Measurements from ENCODE around the gene LARGE1.

The LARGE1 gene

DNA sequence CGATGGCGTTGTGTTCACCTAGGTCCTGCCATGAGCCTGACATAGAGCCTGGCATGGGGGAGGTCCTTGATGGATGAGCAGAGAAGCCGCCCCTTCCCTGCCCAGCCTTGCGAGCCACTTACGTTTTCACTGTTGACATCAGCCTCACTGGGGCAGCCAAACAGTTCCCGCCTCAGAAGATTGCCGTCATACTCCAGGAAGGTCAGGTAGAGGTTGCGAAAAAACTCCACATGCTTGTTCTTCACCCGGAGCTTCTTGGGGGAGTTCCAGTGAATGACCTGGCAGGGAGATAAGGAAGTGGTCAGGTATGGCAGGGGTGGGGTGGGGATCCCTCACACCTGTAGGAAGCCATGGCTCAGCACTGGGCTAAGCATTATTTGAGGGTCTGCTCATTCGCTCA, 582.8 kb downstream of the LARGE1 start:
- no peak for DNase-seq

DNA sequence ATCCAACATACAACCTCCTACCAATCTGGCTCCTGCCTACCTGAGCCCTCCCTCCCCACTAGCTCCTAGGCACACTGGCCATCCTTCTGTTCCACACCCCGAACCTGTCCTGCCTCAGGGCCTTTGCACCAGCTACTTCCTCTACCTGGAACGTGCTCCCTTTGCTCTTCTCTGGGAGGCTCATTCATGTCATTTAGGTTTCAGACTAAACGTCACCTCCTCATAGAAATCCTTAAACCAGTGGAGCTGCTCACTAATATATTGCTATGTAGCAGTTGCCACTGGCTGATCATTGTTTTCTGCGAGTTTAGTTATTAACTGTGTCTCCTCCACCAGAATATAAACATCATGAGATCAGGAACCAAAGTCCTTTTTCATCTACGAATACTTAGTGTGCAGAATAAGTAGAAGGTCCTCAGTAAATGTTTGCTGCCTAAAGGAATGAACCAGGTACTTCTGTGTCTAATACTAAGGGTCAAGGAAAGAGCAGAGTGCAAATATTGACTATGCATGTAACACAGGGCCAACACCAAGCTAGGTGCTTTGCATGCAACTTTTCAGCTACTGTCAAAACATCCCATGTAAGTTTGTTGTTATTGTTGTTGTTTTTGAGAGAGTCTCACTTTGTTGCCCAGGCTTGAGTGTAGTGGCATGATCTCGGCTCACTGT, 584.5 kb downstream of the LARGE1 start:
- no peak for DNase-seq

DNA sequence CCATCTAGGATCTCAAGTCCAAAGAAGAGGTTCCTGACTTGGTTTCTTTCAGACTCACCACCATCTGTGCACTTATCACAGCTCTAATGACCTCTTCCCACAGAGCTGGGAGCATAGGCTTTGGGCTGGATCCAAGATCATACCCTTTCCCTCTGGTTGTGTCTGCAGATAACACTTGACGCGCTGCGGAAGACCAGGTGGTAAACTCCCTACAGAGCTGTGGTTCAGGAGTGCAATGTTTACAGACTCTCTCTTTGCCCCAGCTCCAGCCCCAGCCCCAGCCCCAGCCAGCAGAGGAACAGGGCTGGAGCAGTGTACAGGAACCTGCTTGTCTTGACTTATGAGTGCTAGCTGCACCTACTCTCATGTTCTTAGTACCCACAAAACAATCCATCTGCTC, 587.7 kb downstream of the LARGE1 start:
- no peak for DNase-seq

DNA sequence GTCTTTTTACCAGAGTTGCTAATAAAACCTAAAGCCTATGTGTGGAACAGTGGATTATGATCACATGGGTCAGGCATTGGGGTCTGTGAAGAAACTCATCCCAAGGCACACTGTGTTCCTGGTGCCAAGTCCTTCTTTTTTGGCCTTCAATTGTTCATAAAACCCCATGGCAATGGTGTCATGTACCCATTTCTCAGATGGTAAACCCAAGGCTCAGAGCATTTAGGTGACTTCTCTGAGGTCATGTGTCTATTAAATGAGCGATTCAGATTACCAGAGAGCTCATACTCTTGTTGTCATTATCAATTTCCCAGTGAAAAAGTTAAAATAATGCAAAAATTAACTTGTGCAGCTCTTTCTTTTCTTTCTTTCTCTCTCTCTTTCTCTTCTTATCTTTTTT, 589.3 kb downstream of the LARGE1 start:
- no peak for DNase-seq

DNA sequence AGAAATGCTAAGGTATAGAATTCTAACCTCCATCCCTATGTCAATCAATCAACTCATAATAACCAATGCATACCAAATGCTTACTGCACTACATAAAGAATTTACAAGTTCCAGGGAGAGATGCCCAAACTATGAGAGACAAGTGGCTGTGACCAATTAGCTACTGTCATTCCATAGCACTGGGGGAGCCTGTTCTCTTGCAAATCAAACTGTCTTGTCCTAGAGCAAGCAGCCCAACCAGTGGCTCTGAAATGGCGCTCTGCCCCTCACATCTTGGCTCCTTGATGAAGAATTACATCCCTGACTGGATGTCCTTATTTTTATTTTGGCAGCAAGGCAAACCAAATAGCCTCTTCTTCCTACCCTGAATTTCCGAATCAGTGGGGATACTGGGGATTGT, 589.7 kb downstream of the LARGE1 start:
- DNase-seq: no peak

DNA sequence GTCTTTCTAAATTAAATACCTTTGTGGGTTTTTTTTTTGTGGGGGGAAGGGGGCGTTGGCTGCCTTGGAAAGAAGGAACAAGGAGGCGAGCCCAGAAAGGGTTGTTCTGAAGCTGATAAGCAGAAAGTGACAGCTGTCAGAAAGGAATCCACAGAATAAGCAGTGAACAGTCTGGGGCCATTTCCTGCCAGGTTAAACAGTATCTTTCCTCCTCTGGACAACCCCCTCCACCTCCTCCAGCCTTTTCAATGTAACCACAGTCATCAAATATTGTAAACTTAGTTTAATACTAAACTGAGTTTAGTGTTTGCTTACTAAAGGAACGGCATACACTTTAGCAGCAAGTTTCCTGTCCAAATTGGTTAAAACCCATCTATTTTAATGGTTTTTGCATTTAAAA, 590.9 kb downstream of the LARGE1 start:
- no peak for DNase-seq

DNA sequence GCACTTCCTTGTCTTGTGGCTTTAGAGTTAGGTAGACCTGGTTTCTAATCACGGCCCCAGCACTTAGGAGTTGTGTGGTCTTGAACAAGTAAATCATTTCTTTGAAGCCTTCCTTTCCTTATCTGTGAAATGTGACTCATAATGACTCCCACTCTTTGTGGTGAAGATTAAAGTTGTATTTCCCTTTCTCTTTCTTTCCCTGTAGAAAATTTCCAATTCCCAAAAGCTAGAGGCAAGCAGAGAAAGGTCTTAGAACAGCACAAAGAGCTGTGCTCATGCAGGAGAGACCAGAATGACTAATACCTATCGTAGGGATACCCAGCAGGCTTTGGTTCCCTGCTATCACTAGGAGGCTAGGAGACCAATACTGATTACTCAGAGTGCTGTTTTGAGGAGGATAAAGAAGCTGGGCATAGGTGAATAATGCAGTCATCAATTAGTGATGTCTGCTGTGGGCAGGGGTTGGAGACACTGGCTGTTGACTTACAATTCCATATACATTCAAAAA, 591.4 kb downstream of the LARGE1 start:
- DNase-seq: peak; percentile 89

DNA sequence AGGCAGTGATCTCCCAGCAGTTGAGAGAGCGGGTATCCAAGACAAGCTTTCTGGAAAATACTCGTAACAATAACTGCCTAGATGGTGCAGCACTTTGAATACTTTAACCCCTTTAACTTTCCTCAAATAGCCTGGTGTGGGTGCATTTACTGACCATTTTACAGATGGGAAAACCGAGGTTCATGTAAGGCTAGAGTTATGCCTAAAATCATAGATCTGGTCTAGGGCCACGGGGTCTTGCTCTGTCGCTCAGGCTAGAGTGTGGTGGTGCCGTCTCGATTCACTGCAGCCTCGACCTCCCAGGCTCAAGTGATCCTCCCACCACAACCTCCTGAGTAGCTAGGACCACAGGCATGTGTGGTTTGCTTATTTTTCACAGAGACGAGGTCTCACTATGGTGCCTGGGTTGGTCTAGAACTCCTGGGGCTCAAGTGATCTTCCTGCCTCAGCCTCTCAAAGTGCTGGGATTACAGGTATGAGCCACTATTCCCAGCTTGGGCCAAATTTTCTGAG, 592.9 kb downstream of the LARGE1 start:
- DNase-seq: no peak

DNA sequence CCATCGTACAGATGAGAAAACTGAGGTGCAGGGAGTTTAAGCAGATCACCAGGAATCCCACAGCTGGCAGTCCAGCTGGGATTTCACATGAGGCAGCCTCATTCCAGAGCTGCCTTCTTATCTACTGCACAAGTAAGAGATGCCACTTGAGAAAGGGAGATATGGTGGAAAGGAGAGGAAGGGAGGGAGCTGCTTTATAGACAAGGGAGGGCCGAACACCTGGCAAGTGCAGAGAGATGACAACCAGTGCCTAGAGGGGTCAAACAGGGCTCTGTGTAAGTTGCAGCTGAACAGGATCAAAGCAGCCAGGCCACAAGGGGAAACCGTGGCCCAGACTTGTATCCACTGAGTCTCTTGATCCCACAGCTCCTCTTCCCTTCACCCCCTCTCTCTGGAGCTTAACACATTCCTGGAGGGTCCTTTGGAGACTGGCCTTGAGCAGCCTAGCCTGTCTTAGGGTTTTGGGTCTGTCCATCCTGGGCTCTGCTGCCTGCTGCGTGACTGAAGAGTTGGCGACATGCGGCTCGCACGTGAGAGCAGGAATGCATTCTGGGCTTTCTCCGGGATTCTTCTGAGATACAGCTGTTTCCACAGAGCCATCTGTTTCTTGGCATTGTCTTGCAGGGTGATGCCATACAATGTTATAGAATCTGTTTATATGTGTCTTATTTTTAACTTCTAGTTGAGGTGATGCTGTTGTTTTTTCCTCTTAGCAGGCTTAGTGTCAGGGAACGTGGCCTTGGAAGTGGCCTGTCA, 593.6 kb downstream of the LARGE1 start:
- DNase-seq: peak; percentile 20

DNA sequence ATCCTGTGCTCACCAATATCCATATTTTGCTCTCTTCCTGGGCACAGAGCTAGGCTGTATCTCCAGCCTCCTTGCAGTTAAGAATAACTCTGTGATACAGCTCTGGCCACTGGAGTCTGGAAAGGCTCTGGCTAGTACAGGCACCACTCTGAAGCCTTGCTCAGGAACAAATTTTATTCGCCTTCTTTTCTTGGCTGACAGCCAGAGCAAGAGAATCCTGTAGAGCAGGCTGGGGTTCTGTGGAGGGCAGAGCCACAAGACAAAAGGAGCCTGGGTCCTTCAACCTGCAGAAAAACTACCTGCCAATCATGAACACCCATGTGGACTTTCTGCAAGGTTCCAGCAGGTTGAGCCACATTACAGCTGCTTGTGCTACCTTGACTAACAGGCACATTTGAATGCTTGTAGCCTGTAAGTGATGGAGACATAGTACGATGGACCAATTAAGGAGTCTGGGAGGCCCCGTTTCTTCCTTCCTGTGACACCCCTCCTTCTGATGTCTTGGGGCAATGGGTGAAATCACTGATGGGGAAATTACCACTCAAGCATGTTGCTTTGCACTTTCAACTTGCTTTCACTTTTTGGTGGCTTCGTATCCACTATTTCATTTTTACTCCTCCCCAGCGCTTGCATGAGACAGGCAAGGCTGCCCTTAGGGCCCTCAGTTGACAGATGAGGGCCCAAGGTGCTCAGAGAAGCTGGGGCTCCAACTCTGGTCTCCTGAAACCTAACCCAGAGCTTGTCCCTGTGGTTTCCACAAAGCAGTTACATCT, 594.9 kb downstream of the LARGE1 start:
- DNase-seq: no peak

DNA sequence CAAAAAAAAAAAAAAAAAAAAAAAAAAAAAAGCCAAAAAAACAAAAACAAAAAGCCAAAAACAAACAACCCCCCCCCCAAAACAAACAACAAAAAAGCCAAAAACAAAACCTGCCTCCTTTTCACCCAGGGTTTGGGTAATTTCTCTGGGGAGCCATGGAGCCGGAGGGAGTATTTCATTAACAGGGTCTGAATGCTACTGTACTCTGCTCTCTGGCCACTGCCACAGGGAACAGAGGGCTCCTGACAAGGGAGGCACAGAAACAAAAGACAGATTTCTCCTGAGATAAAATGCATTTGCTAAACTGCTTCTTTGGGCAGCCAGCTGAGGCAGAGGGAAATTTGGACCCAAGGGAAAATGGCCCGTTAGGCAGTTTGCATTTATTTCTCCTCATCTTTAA, 596.0 kb downstream of the LARGE1 start:
- DNase-seq: no peak

DNA sequence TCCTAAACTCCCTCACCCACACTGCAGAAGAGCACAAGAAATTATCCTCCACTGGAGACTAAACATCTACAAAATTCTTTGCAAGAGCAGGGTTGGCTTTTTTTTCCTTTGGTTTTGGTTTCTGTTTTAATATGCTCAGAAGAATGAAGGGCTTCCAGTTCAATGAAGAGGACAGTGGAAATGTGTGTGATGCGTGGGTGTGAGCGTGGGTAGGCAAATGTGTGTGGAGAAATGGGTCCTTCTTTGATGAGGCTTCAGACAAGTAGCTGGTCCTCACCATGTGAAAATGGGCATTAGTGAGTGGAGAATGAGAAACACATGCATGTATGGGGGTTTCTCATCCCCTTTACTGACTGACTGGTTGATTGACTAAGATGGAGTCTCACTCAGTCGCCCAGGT, 598.8 kb downstream of the LARGE1 start:
- no peak for DNase-seq

DNA sequence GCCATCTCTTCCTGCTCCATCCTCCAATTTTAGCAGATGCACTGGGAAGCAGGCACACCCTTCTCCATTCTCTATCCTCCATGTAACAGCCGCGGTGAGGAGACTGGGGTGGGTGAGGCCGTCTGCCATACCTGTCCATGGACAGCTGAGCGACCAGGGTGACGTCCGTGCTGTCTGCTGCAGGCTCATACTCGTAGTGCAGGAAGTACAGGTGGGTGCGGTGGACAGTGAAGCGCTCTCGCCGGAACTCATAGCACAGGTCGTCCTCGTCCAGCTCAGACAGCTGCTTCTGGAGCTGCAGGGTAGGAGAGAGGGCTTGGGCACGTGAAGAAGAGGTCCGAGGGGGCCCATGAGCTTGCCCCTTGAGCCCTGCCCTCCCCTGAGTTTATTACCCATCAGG, 604.3 kb downstream of the LARGE1 start:
- no peak for DNase-seq

DNA sequence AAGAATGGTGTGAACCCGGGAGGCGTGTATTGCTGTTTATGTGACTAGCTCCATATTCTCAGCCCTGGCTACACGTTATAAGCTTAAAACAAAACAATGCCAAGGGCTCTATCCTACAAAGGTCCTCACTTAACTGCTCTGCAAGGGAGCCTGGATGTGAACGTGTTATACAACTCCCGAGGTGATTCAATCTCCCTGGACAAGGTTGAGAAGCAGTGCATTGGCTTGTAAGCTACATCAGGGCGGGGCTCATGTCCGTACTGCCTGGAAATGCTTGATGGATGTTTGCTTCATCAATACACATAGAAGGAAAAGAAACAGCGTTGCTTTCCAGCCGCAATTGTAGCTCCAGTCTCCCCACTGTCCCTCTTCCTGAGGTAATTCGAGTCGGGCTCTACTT, 605.2 kb downstream of the LARGE1 start:
- no peak for DNase-seq

DNA sequence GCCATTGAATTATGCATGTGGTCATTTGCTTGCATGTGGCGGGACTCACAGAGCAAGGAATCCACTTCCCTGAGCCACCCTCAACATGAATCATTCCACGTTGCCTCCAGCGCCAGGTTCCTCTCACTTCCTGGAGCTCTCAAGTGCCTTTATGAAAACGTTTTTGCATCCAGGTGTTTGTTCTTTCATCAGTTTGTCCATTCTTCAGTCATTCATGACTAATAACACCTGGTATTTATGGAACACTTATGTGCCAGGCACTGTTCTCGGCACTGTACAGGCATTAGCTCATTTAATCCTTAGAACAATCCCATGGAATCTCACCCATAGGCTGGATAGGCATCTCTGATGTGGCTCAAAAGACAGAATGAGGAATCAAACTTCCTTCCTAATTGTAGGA, 606.0 kb downstream of the LARGE1 start:
- DNase-seq: no peak

DNA sequence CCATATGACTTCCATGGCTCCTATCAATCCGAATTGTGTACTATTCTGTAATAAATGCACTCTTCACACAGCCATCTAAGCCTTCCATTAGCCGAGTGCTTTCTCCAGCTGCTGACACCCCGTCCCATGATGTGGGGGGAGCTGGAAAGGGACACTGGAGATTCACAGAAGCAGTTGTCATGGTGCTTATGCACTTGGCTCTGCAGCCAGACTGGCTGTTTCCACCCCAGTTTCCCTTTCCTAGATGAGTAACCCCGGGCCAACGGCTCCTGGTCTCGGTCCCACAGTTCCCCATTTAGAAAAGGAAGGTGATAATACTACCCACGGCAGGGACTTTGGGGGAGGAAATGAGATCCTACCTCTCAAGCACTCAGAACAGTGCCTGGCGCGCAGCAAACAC, 617.2 kb downstream of the LARGE1 start:
- no peak for DNase-seq

DNA sequence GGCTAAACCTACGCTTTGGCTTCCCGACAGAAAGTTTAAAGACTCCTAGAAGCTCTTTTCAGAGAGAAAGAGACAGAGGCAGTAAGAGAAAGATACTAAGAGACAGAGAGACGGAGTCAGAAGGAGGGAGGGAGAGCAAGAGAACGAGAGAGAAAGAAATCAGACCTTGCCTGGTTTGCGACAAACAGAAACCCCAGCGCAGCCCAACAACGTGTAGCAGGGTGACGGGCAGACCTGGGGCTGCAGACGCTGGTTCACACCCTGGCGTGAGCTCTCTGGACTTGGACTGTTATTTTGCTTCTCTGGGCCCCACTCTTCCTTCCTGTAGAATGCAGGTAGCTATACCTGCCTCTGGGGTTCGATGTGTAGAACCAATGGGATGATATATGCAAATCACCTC, 617.7 kb downstream of the LARGE1 start:
- no peak for DNase-seq

DNA sequence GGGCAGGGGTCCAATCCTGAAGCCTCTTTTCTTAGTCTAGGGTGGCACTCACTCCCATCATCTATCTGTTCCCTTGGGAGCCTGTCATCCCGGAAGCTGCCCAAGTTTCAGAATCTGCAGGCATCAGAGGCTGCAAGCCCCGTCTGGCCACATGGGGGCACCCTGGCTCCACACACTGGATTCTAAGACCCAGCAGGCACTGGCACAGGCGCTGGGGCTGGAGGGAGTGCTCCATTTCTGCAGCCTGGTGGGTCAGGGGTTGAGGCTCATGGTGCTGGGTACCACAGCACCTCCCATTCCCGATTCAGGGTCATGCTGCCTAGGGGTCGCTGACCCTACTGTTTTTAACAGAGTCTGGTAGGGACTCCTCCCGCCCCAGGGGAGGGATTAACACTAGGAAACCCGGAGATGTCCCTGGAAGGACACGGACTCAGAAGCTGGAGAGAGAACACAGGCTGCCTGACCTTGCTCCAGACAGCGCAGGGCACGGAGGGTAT, 618.2 kb downstream of the LARGE1 start:
- DNase-seq: peak; percentile 66

DNA sequence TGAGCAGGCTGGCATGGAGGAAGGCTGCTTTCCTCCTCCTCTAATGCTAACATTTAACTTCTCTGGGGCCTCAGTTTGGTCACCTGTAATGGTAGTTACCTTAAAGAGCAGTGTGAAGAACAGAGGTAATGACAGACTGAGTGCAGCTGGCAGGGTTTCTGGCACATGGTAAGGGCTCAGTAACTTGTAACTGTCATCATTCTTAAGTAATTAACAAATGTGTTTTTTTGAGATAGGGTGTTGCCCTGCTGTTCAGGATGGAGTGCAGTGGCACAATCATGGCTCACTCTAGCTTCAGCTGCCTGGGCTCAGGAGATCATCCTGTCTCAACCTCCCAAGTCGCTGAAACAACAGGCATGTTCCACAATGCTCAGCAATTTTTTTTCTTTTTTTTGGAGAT, 620.1 kb downstream of the LARGE1 start:
- DNase-seq: no peak

DNA sequence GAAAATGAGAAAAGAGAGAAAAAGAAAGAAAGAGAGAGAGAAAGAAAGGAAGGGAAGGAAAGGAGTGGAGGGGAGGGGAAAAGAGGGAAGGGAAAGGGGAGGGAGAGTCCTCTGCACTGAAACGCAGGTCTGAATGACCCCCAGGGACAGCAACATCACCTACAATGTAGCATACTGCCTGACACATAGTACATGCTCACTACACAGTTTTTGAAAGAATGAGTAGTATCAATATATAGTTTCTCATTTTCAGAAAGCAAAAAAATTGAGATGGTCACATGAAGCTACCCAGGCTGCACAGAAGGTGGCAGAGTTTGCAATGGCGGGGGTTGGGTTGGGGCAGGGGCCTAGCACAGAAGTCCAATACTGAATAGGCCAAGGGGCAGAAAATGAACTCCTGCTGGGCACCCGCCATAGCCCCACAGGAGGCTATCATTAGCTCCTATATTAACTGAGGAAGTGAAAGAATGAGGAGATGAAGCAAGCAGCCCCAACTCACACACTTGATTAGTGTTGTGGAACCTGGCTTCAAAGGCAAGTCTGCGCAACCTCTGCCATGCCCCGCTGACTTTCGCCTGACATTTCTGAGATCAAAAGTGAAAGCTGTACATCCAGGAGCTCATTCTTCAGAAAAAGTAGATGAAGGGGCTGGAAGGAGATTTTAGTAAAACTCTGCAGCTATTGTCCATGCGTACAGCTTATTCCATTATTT, 620.9 kb downstream of the LARGE1 start:
- DNase-seq: no peak

DNA sequence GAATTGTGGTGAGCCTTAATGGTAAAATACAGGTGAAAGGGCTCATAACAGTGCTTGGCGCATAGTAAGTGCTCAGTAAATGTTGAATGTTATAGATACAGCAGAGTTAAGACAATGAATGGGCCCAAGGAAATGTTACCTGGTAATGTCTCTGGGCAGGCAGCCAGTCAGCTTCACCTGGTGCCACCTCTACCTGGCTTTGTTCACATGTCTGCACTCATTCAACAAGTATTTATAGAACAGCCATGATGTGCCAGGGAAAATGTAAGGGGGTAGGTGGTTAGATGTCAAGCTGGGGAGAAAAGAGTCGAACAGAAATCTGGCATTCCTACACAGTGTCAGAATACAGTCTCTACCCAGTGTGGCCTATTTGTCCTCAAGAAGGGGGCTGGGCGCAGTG, 623.3 kb downstream of the LARGE1 start:
- DNase-seq: no peak

DNA sequence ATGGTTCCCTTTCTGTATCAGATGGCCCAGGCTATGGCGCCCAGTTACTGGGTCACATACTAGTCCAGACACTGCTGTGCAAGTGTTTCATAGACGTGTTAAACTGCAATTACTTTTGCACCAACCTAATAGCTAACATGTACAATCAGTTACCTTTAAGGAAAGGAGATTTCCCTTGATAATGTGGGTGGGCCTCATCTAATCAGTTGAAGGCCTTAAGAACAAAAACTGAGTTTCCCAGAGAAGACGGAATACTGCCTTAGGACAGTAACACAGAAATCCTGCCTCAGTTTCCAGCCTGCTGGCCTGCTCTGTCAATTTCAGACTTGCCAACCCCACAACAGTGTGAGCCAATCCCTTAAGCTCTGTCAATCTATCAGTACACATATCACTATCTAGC, 632.2 kb downstream of the LARGE1 start:
- DNase-seq: no peak

DNA sequence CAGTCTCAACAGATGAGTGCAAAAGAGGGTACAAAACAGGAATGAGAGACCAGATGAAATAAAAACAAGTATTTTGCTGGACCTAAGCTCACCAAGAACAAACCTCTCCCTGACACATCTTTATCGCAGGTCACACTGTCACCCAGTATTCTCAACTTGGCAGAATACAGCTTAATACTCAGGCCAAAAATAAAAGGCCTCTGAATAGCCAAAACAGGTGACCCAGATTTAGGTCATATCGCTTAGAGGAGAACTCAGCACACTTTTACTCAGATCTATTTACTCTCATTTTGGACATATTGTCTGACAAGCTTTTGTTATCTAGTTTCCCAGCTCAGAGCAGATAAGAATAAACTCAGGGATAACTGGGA, 645.2 kb downstream of the LARGE1 start:
- DNase-seq: no peak
